Occipital lobe (tissue), 2 donors: ENCODE measurements around the gene SNORC. TPM values are rescaled to one million over a fixed set of nuclear protein-coding genes. Genes with fewer than 3 reads are reported as not detected.
"Not testable (repeated sequence)": the region's sequence is repeated elsewhere in the genome, so short reads cannot be mapped to it uniquely, and the experiment has no call there.

Experiments used
- DNase-seq: peaks from one replicate; lab custom pipeline; 2025; lab: John Stamatoyannopoulos, UW
- total RNA-seq: library from RNA; depleted of rRNA; stranded (reverse); fragments of >200 nt; gene quantifications from one replicate; pipeline ENCODE4 v1.2.3, GENCODE V29; 2014

SNORC gene
- total RNA-seq = 1.6 TPM

DNA sequence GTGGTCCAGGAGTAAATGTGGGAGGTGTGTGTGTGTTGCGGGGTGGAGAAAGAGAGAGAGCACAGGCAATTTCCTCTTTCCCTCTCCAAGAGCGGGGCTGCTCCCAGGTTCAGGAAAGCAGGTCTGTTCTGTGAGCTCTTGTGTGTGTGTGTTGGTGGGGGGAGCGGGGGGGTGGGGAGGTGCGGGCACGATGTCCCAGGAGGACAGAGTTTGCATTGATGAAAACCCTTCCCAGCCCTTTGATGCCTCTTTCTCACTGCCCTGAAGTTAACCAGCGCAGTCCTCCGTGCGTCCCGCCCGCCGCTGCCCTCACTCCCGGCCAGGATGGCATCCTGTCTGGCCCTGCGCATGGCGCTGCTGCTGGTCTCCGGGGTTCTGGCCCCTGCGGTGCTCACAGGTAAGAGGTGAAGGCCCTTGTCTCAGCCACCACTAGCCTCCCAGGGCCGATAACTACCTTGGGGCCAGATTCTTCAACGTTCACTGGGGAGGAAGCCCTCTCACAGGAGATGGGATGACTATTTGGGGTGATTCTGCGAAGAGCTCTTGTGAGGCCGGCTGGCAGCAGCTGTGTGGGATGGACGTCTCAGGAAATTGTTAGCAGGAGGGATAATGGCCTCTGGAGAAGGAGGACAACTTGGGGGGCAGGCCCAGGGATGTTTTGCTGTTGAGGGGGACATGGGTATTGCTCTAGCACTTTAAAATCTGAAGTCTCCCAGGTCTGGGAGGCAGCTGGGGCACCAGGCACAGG, at the start of gene SNORC:
Gene SNORC (plus strand): TSS at position 247 of the 748 bp plus-strand sequence. CDS start 78 bp downstream, at position 325.
- no peak for DNase-seq

DNA sequence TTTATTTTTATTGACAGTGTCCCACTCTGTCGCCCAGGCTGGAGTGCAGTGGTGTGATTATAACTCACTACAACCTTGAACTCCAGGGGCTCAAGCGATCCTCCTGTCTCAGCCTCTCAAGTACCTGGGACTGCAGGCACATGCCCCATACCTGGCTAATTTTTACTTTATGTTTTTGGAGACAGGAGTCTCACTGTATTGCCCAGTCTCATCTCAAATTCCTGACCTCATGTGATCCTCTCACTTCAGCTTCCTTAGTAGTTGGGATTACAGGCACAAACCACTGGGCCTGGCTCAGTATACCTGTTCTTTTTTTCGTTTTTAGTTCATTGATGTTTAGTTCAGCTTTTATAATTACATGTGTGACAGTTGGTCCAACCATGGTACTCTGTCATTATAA, 40.1 kb upstream of the SNORC start:
- DNase-seq = no peak

DNA sequence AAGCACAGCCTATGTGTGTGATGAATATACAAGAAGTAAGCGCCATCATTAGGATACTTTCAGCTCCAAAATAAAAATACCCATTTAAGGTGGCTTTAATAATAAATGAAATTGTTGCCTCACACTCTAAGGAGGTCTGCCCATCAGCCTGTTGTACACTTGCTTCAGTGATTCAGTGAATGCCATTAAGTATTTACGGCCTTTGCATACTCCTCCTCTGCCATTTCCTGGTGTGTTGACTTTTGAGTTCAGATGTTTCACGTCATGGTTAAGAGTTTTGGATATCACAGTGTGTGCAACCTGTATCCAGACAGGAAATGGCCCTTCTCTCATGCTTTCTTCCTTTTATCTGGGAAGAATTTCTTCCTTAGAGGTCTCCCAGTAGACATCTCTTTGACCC, 38.6 kb upstream of the SNORC start:
- no peak for DNase-seq

DNA sequence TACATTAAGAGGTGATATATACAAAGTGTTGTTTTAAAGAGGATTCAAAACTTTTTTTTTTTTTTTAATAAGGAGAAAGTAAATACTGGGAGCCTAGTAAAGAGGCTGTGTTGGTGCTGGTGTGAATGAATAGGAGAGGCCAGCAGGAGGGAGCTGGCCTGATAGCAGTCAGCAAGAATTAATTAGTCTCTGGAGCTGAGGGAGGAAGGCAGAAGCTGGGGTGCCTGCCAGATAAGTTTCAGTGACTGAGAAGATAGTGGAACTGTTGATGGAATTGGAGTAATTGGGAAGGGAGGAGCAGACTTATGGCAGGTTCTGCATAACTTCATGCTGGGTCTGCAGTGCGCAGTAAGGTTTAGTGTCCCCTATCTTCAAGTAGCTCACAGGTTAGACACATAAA, 36.2 kb upstream of the SNORC start:
- DNase-seq = no peak

DNA sequence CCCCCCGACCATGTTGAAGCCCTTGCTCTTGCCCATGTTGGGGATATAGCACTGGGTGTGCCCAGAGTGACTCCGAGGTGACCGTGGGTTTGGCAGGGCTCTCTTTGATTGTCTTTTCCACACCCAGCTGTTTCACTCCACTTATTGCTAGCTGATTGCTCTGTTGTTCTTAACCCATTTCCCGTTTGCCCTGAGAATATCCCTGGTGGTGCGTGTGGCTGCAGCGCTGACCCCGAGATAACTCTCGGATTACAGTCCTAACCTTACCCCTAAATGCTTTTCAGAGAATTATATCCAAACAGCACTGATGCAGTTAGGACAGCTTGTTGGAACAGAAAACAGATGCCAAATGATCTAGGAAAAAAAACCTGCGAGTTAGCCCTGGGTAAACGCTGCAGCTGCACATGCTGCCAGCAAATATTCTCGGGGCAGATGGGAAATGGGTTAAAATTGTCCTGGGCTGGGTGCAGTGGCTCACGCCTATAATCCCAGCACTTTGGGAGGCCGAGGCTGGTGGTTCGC, 34.3 kb upstream of the SNORC start:
- DNase-seq = no peak

DNA sequence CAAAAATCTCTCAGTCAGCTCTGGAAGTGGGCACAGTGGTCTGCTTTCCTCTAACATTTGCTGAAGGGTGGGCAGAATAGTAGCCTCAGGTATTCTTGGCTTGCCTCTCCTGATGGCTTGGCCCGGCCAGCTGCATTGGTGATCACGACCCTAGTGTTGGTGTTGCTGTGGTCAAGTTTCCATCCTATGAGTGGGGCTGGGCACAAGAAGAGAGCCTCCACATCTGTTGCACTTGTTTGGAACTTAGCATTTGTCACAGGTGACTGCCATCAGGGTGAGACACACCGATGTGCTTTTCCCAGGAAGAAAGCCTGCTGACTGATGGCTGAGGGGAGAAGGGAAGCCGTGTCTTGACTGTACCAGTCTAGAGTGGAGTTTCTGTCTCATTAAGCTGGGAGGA, 33.1 kb upstream of the SNORC start:
- DNase-seq = no peak

DNA sequence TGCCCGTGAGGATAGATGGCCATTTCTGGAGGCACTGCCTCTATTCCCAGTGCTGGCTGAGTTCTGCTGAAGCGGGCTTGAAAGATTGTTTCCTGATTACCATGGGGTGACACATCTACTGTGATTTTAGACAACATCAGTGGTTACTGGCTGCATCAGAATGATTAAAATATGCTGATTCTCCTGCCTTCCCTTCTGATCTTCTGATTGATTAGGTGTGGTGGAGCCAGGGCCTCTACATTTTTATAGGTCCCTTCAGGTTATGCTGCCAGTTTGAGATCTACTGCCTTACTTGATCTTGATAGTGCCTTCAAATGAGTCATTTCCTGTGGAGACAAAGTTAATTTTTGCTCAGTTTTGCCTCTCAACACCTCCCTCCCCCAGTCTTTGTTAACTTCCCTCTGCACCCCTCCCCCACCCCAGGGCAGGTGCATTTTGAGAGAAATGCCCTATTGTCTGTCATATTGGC, 31.6 kb upstream of the SNORC start:
- DNase-seq = no peak

DNA sequence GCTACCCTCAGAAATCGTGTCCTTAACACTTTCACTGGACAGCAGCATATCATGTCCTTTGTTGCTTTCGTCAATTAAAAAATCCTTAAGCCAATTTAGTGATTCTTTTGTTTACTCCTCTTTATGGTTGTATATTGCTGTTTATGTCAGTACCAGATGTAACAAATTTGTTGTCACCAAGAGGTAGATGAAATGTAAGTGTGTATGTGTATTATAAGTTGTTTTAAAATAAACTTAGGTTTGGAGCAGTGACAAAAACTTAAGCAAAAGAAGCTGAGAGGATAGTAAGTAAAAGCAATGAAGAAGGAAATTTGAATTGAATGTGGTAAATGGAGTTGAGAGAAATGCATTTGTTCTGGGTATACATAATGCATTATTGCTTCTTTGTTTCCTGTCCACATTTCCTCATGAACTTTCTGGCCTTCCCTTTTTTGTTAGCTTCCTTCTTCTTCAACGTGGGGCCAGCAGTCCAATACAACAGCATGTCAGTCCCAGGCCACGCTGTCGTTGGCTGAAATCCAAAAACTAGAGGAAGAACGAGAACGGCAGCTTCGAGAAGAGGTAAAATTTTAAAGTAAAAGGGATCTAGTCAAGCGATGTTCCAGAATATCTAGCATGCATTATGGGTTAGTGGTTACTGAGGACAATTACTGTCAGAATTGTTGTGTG, 30.5 kb upstream of the SNORC start:
- no peak for DNase-seq

DNA sequence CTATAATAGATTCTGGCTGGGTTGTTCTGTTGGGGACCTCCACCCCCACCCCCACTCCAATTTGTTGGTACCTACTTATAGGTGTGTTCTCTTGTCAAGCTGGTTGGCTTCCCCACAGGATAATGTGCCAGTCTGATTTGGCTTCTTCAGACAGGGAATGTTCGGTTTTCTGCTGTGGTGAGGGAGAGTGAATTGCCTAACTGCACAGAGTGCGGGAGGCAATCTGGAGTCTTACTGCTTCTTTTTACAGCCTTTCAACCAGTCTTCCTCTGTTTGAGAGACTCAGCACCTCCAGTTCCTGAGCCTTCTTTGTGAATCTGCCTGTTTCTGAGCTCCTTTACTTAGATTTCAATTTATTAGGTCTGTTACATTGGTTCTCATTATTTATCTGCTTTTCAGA, 27.4 kb upstream of the SNORC start:
- DNase-seq = no peak

DNA sequence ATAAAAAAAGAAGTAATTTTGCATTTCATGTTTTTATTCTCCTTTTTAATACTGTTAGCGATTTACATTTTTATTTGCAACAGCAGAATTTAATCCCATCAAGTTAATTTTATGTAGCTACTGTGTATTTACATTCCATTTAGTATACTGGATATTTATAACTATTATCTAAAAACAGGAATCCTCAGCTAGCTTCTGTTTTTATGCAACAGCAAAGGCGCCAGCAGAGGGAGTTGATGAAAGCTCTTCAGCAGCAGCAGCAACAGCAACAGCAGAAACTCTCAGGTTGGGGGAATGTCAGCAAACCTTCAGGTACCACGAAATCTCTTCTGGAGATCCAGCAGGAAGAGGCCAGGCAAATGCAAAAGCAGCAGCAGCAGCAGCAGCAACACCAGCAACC, 26.2 kb upstream of the SNORC start:
- DNase-seq = peak; percentile 18

DNA sequence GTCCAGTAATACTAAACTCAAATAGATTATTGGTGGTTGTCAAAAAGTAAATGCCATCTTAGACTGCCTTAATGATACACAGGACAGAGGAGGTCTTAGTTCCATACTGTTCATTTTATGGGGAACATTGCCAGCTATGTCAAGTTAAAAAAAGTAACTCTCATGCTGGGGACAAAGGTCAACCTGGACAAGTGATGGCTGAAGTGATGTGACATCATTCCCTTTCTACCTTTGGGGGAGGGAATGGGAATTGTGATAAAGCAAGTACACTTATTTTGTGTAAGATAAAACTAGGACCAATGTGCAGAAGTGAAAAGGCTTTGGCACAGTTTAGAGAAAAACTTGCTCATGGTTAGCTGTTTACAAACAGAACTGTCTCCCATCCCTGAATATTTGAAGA, 24.0 kb upstream of the SNORC start:
- no peak for DNase-seq

DNA sequence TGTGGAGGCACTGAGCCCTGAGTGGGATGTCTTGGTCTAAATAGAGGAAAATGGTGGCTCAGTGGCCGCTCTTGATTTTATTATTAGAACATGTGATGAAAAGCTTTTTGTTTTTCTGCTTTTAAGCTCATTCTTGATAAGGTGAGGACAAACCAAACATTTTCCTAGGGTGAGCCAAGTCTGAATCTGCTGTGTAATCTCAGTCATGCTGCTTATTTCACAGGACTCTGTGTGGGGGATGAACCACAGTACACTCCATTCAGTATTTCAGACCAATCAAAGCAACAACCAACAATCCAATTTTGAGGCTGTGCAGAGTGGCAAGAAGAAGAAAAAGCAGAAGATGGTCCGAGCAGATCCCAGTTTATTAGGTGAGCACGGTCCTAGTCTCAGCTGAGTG, 20.0 kb upstream of the SNORC start:
- DNase-seq = no peak

DNA sequence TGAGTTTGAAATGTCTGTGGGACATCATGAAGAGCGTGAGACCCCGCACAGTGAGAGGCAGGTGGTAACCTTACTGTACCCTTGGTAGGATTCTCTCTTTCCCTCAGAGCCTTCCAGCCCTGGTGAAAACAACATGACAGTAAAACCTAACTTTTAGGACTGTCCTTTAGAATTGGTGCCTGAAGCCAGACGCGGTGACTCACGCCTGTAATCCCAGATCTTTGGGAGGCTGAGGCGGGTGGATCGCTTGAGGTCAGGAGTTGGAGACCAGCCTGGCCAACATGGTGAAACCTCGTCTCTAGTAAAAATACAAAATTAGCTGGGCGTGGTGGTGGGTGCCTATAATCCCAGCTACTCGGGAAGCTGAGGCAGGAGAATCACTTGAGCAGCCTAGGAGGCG, 18.0 kb upstream of the SNORC start:
- DNase-seq = not testable (repeated sequence)

DNA sequence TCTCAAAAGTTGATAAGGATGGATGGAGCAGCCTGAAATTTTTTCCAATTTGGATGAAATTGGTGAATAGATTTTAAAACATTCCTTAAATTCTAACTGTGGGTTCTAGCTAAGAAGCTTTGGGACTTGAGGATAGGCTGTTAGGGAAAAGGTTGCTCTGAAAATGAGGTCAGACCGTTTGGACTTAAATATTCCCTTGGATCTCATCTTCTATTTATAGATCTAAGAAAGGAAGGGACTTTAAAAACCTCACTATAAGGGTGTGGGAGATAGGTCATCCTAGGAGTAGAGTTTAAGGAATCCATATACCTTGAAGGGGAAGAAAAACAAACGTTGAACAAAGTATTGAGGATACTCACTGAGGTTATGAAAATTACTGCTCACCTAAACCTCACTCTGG, 17.4 kb upstream of the SNORC start:
- no peak for DNase-seq

DNA sequence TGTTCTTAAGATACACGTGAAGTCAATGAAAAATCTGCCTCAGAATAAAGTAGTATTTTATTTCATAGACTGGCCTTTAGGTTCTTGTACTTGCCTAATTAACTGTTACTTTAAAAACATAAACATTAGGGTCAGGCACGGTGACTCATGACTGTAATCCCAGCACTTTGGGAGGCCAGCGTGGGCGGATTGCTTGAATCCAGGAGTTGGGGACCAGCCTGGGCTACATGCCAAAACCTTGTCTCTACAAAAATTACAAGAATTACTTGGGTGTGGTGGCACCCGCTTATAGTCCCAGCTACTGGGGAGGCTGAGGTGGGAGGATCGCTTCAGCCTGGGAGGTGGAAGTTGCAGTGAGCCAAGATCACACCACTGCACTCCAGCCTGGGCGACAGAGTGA, 16.0 kb upstream of the SNORC start:
- DNase-seq = no peak

DNA sequence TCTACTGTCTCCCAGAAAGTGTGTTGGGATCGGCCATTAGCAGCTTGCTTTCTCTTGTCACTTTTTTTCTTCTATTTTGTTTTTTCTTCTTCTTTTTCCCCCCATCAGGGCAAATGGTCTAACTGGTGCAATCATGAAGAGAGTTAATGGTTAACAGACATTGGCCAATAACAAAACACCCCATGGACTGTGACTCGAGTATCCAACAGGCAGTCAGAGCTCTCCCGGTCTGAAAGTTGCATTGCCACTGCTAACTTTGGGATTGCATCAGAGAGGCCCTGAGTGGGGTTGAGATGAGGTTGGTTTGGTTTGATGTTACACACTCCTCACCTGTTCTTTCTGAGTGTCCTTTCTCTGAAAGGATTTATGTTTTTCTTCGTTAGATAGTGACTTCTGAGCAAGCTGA, 12.9 kb upstream of the SNORC start:
- DNase-seq = no peak

DNA sequence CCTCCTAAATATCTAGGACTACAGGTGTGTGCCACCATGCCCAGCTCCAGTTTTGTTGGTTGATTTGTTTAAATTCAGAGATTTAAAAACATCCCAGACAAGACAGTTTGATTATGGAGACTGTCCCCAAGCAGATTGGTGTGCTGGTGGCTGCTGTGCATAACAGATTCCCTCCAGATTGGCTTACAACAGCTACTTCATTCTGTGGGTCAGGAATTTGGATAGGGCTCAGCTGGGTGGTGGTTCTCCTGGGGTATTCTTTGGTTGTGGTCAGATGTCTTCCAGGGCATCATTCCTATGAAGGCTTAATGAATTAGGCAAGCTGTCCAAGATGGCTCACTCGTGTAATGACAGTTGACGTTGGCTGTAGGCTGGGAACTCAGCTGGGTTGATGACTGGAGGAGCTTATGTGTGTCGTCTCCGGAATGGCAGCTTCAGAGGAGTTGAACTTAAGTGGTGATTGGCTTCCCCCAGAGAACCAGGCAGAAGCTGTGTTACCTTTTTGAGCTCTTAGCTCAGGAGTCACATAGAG, 10.6 kb upstream of the SNORC start:
- no peak for DNase-seq

DNA sequence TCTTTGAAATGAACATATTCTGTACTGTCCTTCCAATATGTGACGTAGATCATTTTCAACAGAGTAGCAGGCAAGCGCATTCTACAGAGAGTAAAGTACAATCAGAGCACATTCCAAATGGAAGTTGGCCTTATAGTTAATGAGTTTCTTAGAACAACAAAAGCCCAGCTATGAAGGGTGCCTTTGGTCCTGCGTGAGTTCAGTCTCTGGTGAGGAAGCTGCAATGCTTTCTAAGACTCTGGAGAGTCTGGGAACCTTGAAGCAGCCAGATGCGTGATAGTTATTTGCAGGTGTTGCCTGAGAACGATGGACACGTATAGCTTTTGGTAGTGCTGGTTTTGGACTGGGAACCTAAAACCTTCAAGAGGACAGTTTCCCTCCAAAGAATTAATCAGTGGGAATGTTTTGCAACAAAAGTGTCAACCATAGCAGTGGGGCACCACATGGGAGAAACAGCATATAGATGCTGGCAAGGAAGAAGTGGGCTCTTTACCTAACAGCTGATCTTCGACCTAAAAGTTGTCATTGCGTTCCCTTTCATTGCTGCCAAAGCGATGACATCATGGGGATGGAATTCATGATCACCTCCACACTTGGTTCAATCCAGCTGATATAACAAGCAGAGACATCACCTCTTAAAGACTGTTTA, 9.3 kb upstream of the SNORC start:
- no peak for DNase-seq

DNA sequence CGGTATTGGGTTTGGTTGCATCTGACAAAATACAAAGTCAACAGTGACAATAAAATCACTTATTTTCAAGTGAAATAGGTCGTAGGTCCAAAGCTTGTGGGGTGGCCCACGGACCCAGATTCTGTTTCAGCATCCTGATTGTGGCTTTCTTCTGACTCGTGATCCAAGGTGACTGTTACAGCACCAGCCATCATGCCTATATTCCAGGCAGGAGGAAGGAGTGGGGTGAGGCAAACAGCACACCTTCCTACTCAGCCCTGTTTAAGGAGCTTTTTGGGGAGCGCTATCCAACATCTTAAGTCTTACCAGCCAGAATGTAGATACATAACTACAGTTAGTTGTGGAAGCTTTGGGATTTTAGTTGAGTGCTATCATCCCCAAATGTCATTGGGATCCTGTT, 8.7 kb upstream of the SNORC start:
- DNase-seq = no peak

DNA sequence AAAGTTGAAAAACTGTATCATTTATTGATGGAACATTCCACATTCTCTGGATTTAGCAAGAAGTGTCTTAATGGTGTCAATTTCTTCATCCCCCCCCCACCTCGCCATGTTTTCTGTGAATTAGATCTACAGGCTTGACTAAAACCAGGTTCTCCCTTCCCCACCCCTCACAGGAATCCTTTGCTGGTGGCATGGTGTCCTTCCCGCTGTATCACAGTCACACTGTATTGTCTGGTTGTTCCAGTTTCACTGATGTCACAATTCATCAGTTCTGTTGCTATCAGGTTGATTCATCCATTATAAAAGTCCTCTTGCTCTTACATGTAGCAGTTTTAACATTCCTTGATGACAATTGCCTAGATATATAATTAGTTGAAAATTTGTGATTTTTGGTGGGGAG, 6.1 kb upstream of the SNORC start:
- DNase-seq = no peak

DNA sequence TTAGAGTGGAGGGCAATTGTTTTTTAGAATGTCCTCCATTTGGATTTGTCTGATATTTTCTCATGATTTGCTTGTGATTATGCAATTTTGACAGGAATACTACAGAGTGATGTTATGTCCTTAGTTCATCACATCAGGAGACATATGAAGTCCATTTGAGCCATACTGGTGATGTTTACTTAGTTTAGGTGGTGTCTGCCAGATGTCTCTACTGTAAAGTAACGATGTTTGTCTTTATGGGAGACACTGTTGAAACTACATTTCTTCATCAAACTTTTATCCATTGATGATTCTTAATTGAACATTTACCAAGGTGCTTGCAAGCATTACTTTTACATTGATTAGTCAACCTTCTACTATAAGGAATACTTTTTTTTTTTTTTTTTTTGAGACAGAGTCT, 4.9 kb upstream of the SNORC start:
- DNase-seq = no peak

DNA sequence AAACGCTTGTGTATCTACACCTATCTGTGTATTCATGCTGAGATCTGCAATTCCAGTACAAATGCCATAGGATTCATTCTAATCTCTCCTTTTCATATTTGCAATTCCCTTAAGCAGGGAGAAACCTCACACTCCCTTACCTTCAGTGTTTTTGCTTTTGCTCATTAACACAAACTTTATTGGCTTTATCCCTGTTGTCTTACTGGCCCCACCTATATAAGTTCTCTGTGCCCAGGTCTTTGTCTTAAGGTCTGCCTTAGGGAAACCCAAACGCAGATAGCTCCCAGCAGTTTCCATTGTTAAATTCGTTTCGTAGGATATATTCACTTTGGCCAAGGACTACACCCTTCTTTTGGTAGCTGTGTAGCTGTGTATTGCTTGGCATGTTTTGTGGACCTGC, 4.0 kb upstream of the SNORC start:
- no peak for DNase-seq
